Muscle layer of duodenum (tissue), 2 donors: ENCODE data around the gene C2CD3.

Experiments
- H3K27ac ChIP-seq: one replicate; pipeline ENCODE4 v1.7.0; 2013; ENCODE audit warnings: mild to moderate bottlenecking, low read length
- H3K27me3 ChIP-seq: one replicate; pipeline ENCODE4 v1.7.0; 2013; ENCODE audit warnings: low read depth, mild to moderate bottlenecking, control low read depth, low read length
- H3K36me3 ChIP-seq, 2 donors: one replicate each; pipeline ENCODE4 v1.7.0; 2013; ENCODE audit warnings: low read length in 2 of 2, control low read depth in 1 of 2, mild to moderate bottlenecking in 1 of 2; ENCODE audit not compliant: insufficient read depth in 2 of 2, control insufficient read depth in 1 of 2
- H3K4me1 ChIP-seq, 2 donors: one replicate each; pipeline ENCODE4 v1.7.0; 2013; ENCODE audit warnings: low read length in 2 of 2, mild to moderate bottlenecking in 2 of 2, control low read depth in 1 of 2, moderate library complexity in 1 of 2; ENCODE audit not compliant: insufficient read depth in 2 of 2, control insufficient read depth in 1 of 2
- H3K4me3 ChIP-seq, 2 donors: one replicate each; pipeline ENCODE4 v1.7.0; 2013; ENCODE audit warnings: low read length in 2 of 2, low read depth in 1 of 2, mild to moderate bottlenecking in 1 of 2
- H3K9me3 ChIP-seq, 2 donors: one replicate each; pipeline ENCODE4 v1.7.0; 2013; ENCODE audit warnings: low read length in 2 of 2, control low read depth in 1 of 2, mild to moderate bottlenecking in 1 of 2; ENCODE audit not compliant: control insufficient read depth in 1 of 2
- donor health status: healthy.

The C2CD3 gene

DNA sequence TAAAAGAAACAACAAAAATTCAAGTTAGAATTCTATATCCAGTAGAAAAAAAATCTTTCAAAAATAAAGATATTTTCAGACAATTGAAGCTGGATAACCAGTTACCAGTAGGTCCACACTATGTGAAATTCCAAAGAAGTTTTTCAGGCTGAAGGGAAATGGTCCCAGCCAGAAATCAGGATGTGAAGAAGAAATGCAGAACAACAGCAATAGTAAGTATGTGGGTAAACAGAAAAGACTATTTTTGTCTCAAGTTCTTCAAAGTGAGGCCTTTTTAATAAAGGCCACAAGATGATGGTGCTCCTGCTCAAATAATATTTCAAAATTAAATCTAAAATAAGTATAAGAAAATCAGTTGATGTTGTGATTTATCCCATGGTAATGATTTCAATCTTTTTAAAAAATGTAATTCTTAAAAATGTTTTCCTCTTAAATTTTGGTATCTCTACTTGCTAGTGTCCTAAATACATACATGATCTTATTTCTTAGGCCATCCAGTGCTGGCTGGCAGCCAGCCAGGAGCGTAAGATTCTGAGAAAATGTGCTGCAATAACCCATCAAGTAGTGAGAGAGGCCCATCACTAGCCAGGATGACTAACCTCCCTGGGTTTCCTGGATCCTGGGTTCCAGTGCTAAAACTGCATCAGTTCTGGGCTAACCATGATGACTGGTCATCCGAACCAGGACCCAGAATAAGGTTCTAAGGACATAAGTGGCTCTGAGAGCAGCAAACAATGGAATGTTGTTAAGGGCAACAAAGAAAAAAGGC lies 146.4 kb downstream of the C2CD3 start:
- H3K27ac ChIP-seq, result no peak overlapping the region
- H3K4me3 ChIP-seq, result no peak overlapping the region
- no peaks in the 10 kb centered on the region for H3K27me3 ChIP-seq
- H3K36me3 ChIP-seq, result peaks cover 6 to 10% of the 10 kb centered on the region in 2 donors
- no peaks in the 10 kb centered on the region for H3K9me3 ChIP-seq
- peaks cover 3 to 10% of the 10 kb centered on the region in 2 donors for H3K4me1 ChIP-seq

DNA sequence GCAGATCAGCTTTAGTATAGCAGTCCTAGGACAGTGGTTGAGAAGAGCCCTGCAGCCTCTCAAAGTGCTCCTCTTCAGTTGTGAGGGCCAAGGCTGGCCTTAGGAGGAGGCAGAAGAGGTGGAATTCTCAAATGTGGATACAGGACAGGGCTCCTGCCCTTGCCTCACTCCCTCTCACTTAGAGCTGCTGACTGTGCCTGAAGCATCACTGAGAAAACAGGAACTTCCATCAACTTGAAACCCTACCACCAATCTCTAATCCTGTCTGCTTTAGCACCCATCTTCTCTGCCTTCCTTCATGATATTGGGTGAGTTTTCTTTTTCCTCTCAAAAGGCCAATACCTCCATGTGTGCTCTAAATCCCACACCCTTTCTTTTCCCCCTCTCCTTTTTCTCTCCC lies 147.5 kb downstream of the C2CD3 start:
- Histone ChIP-seq H3K27me3 (no peaks in the 10 kb centered on the region), H3K27ac (no peak overlapping the region)

DNA sequence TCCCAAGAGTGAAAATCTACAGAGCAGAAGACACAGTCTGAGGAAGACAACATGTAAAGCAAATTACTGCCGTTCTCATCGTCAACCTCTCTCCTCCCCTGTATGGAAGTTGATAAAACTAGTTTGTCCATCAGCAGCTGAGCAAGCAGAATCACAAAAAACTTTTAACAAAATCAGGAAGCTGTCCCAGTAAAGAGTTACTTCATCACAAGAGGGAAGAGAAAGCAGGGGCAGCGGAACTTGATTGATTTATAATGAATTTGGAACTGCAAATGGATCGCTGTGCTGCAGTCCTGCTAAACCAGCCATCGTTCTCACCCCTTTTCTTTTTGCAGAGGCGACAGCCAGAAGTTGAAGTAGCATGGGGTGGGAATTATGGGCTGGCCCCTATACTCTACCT lies 148.3 kb downstream of the C2CD3 start:
- H3K9me3 ChIP-seq, result no peaks in the 10 kb centered on the region
- H3K4me3 ChIP-seq, result no peak overlapping the region
- no peaks in the 10 kb centered on the region for H3K27me3 ChIP-seq
- peaks cover 21 to 25% of the 10 kb centered on the region in 2 donors for H3K4me1 ChIP-seq
- no peak overlapping the region for H3K27ac ChIP-seq
- H3K36me3 ChIP-seq, result peaks cover 2 to 6% of the 10 kb centered on the region in 2 donors

More for the DNA sequence above, 147.5 kb downstream of the C2CD3 start:
- H3K9me3 ChIP-seq, result no peaks in the 10 kb centered on the region
- peaks cover 14 to 20% of the 10 kb centered on the region in 2 donors for H3K4me1 ChIP-seq
- peaks cover 6 to 9% of the 10 kb centered on the region in 2 donors for H3K36me3 ChIP-seq
- H3K4me3 ChIP-seq, result no peak overlapping the region

DNA sequence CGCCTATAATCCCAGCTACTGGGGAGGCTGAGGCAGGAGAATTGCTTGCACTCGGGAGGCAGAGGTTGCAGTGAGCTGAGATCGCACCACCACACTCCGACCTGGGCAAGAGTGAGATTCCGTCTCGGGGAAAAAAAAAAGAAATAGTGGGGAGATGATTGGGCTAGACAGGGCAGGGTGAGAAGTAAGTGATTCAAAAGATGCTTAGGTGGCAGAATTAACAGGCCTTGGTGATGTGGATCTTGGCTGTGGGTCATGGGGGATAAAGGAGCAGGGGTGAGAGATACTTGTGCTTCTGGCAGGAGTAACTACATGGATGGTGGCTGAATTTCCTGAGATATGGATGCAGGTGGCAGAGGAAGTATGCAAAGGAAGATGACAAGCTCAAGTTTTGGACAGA lies 148.8 kb downstream of the C2CD3 start:
- peaks cover 0 to 9% of the 10 kb centered on the region in 2 donors for H3K36me3 ChIP-seq
- peaks cover 21 to 25% of the 10 kb centered on the region in 2 donors for H3K4me1 ChIP-seq
- no peaks in the 10 kb centered on the region for H3K9me3 ChIP-seq
- no peak overlapping the region for H3K4me3 ChIP-seq
- no peaks in the 10 kb centered on the region for H3K27me3 ChIP-seq
- no peak overlapping the region for H3K27ac ChIP-seq

DNA sequence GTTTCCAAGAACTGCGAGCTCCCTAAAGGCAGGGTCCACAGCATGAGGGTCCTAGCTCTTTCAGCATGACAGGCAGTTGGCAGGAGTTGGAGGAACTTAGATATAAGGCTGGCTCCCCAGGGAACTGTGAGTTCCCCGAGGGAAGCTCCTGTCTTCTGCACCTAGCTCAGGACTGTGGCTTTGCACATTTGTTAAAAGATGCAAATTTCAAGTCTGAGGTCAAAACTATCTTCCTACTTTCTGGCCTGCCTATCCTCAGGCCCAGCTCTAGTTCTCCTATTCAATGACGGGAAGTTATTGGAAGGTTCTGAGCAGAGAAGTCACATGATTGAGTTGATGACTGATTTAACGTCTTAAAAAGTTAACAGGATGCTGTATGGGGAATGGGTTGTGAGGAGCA lies 150.3 kb downstream of the C2CD3 start:
- peak overlapping the region; percentile 58 for H3K27ac ChIP-seq
- H3K9me3 ChIP-seq, result no peaks in the 10 kb centered on the region
- no peaks in the 10 kb centered on the region for H3K27me3 ChIP-seq
- no peak overlapping the region for H3K4me3 ChIP-seq
- H3K36me3 ChIP-seq, result peaks cover 0 to 12% of the 10 kb centered on the region in 2 donors
- peaks cover 21 to 25% of the 10 kb centered on the region in 2 donors for H3K4me1 ChIP-seq

DNA sequence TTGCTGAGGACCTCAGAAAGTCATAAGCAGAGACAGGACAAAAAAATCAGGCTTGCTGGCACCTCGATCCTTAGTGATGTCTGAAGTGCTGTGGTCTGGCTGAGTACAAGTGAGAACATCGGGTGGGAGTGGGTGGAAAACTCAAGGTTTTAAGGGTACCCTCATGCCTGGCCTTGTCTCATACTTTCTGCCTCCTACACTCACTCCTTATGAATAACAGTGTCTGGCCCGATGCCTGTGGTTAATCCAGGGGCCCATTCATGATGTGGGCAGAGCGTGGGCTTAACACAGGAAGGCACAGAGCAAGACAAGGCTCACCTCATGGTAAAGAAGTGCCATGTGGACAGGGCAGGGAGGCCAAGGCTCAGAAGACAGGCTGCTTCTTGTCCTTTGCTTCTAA lies 150.9 kb downstream of the C2CD3 start:
- Histone ChIP-seq H3K9me3 (no peaks in the 10 kb centered on the region), H3K36me3 (peaks cover 0 to 15% of the 10 kb centered on the region in 2 donors), H3K4me3 (no peak overlapping the region), H3K27ac (peak overlapping the region; percentile 58), H3K4me1 (peaks cover 21 to 25% of the 10 kb centered on the region in 2 donors), H3K27me3 (no peaks in the 10 kb centered on the region)

DNA sequence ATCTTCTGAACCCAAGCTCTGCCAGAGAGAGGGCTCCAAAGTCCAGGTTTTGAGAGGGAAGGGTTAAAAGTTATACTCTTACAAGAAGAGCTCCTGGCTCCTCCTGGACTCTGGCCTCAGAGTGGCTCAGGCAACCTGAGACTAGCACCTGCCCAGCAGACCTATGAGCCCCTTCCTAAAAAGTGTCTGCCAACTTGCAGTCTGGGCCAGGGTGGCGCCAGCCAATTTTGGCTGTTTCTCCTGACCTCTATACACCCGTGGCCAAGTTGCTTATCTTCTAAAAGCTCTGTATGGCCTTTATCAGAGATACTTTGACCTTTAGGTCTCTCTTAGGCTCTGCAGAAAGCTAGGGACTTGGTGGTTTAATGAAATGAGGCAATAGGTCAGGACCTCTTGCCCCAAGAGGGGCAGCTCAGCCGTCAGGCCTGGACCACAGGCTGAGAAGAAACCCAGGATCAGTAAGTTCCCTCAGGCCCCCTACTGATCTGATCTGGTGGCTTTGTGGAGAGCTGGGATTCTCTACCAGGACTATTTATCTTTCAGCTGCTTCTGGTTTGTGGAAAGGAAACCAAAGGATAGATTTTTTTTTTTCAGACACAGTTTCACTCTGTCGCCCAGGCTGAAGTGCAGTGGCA lies 151.6 kb downstream of the C2CD3 start:
- Histone ChIP-seq H3K9me3 (no peaks in the 10 kb centered on the region), H3K36me3 (peaks cover 0 to 17% of the 10 kb centered on the region in 2 donors), H3K4me3 (no peak overlapping the region), H3K27me3 (no peaks in the 10 kb centered on the region), H3K4me1 (peaks cover 21 to 25% of the 10 kb centered on the region in 2 donors), H3K27ac (peak overlapping the region; percentile 91)

DNA sequence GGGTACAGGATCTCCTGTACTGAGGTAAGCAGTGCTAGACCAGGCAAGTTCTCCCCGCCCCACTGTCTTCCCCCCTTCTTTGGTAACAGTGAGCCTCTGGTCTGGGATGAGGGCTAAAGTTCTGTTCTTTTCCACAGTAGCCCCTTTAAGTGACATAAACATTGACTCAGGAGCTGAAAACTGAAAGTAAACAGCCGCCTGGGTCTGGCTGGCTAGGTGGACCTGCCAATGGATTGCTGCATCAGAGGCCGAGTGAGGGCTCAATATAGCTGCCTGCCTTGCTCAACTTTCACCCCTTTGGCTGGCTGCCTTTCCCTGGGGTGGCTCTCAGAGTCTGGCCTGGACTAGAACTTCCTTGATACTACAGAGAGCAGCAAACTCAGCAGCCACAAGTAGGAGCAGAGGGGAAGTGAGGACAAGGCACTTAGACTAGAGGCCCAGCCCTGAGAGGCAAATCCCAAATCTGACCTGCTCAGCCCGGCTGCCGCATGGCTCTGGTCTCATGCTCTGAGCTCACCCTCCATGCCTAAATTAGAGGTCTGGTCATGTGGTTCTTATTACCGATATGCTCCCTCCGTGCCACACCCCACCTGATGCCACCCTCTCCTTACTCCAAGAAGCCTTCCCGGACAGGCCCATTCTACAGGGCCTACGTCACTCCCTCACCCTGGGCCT lies 152.3 kb downstream of the C2CD3 start:
- H3K4me1 ChIP-seq, result peaks cover 21 to 25% of the 10 kb centered on the region in 2 donors
- no peaks in the 10 kb centered on the region for H3K9me3 ChIP-seq
- peak overlapping the region; percentile 91 for H3K27ac ChIP-seq
- peaks cover 0 to 21% of the 10 kb centered on the region in 2 donors for H3K36me3 ChIP-seq
- no peak overlapping the region for H3K4me3 ChIP-seq
- H3K27me3 ChIP-seq, result no peaks in the 10 kb centered on the region

DNA sequence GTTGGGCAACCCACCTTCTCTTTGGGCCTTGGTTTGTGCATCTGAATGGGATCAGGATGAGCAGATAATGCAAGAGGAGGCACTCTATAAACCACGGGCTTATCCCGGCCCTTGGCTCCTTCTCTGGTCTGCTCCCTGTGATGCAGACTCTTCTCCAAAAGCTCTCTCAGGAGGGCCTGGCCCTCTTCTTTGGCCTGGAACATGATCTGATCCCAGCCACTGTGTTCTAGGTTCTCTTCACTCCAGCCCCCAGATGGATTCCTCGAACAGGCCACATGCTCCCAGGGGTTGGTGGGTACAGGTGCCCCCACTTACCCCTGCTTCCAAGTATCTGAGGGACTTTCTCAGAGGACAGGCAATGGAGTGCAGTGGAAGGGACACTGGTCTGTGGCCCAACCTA lies 153.2 kb downstream of the C2CD3 start:
- H3K9me3 ChIP-seq, result no peaks in the 10 kb centered on the region
- peaks cover 21 to 25% of the 10 kb centered on the region in 2 donors for H3K4me1 ChIP-seq
- peak overlapping the region; percentile 75 for H3K27ac ChIP-seq

DNA sequence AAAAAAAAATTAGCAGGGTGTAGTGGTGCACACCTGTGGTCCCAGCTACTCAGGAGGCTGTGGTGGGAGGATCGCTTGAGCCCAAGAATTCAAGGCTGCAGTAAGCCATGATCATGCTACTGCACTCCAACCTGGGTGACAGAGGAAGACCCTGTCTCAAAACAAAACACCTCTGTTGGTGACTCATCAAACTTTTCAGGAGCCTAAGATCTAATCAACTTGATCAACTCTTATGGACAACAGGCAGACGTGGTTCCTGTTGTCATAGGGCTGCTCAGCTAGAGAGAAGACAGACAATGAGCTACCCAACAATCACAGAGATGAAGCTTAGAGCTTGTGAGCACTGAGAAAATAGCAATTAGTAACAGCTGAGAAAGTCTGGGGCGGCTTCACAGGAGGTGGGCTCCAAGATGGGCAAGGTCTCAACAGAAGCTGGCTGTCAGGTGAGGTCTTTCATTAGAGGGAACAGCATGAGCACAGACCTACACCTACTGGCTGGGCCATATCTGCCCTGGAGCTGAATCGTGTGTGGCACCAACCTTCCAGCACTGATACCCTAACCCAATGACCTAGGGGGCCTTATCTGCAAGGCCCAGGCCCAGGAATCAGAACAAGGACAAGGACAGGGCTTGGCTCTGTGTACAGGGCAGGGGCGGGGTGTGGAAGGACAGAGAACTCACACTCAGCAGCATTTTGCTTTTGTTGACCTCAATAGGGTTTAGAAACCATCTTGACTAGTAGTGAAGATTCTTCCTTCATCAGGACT lies 154.7 kb downstream of the C2CD3 start:
- peaks cover 0 to 28% of the 10 kb centered on the region in 2 donors for H3K36me3 ChIP-seq
- H3K9me3 ChIP-seq, result no peaks in the 10 kb centered on the region
- H3K27me3 ChIP-seq, result no peaks in the 10 kb centered on the region
- H3K4me3 ChIP-seq, result no peak overlapping the region
- peaks cover 25 to 28% of the 10 kb centered on the region in 2 donors for H3K4me1 ChIP-seq
- H3K27ac ChIP-seq, result no peak overlapping the region

More for the DNA sequence above, 153.2 kb downstream of the C2CD3 start:
- Histone ChIP-seq H3K36me3 (peaks cover 0 to 28% of the 10 kb centered on the region in 2 donors), H3K27me3 (no peaks in the 10 kb centered on the region), H3K4me3 (no peak overlapping the region)

DNA sequence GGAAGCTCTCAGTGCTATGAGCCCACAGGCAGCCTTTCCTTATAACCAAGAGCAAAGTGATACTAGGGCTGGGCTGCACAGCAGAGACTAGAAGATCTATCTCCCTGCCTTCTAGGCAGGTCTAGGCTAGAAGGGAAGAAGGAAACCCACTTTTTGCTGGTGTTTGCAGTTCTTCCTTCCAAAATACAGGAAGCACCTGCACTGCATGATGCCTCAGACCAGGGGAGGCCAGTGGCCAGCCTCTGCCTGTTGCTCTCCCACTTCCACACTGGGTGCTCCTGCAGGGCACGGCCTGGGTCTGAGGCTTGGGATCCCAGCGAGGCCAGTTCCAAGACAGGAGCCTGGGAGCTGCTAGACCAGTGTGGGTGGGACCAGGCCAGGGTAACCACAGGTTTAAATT lies 155.9 kb downstream of the C2CD3 start:
- no peaks in the 10 kb centered on the region for H3K9me3 ChIP-seq
- peaks cover 25 to 28% of the 10 kb centered on the region in 2 donors for H3K4me1 ChIP-seq
- H3K27me3 ChIP-seq, result no peaks in the 10 kb centered on the region
- H3K4me3 ChIP-seq, result no peak overlapping the region
- peaks cover 0 to 28% of the 10 kb centered on the region in 2 donors for H3K36me3 ChIP-seq
- no peak overlapping the region for H3K27ac ChIP-seq
